ENCODE results near the gene EPHX1. TPM values are rescaled to one million over a fixed set of nuclear protein-coding genes. Genes with fewer than 3 reads are reported as not detected.
"Not testable (repeated sequence)": the region's sequence is repeated elsewhere in the genome, so short reads cannot be mapped to it uniquely, and the experiment has no call there.

Gene EPHX1
- total and polyA plus RNA-seq, 2 donors, result 18.1 to 156 TPM

DNA sequence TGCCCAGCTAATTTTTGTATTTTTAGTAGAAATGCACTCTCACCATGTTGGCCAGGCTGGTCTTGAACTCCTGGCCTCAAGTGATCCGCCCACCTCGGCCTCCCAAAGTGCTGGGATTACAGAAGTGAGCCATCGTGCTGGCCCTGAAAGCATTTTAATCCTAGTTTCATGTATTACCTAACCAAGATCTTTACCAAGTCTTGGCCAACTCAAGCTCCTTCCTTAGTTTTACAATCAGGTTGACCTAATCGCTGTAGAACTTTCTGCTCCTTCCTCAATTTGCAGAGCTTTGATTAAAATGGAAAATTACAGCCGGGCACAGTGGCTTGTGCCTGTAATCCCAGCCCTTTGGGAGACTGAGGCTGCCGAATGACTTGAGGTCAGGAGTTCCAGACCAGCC is 75.4 kb downstream of the EPHX1 start:
- H3K4me3 ChIP-seq (ENCODE audit: low read depth, low read length), result no peak overlapping the region
- no peak for DNase-seq (ENCODE audit: extremely low spot score)
- WGBS, result 95% methylated on average over 6 of the region's 6 CpGs
- H3K27ac ChIP-seq (ENCODE audit: low read depth), result no peak overlapping the region
- no peaks in the 10 kb centered on the region for H3K36me3 ChIP-seq (ENCODE audit: insufficient read depth)
- H3K4me1 ChIP-seq (ENCODE audit: insufficient read depth), result no peaks in the 10 kb centered on the region

GRCh38 chr1:225886159-225887029 is 76.5 kb downstream of the EPHX1 start:
- no peak overlapping the region for H3K4me3 ChIP-seq (ENCODE audit: low read depth, low read length)
- 89% methylated on average over 19 of the region's 19 CpGs for WGBS

GRCh38 chr1:225887030-225887314 is 77.0 kb downstream of the EPHX1 start:
- no peaks in the 10 kb centered on the region for H3K4me1 ChIP-seq (ENCODE audit: insufficient read depth)
- WGBS, result 93% methylated on average over 7 of the region's 7 CpGs
- H3K36me3 ChIP-seq (ENCODE audit: insufficient read depth), result no peaks in the 10 kb centered on the region
- H3K27ac ChIP-seq (ENCODE audit: low read depth), result no peak overlapping the region
- H3K4me3 ChIP-seq (ENCODE audit: low read depth, low read length), result no peak overlapping the region
- no peak for DNase-seq (ENCODE audit: extremely low spot score)

More at GRCh38 chr1:225886159-225887029, 76.5 kb downstream of the EPHX1 start:
- no peaks in the 10 kb centered on the region for H3K36me3 ChIP-seq (ENCODE audit: insufficient read depth)
- no peak overlapping the region for H3K27ac ChIP-seq (ENCODE audit: low read depth)
- H3K4me1 ChIP-seq (ENCODE audit: insufficient read depth), result no peaks in the 10 kb centered on the region
- no peak for DNase-seq (ENCODE audit: extremely low spot score)

DNA sequence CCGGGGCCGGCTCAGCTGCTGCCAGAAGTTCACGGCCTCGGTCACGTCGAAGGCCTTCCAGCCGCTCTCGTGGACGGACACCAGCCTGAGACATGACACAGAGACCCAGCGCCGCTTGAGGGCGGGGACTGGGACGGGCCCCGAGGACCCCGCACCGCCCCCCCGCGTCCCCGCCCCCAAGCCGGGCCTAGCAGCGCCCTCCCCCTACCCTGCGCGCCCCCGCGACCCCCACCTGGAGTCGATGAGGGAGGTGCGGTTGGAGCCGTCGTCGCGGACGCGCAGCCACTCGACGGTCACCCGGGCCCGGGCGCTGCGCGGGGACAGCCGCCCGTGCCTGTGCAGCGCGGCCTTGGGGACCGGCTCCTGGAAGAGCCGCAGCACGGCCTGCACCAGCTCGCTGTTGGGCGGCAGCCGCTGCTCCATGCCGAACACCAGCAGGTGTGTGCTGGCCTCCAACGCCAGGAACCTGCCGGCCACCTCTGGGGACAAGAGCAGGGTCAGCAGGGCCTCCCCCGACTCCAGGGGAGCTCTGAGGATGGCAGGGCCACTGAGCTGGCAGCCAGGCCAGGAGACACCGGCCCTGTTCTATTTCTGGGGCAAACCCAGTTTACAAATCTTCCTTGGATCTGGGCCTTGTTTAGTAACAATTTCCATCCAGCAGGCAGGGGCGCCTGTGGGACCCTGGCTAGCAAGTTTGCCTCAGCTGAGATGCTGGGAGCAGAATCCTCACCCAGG is 77.8 kb downstream of the EPHX1 start:
- not testable (repeated sequence) for H3K4me3 ChIP-seq (ENCODE audit: low read depth, low read length); H3K36me3 ChIP-seq (ENCODE audit: insufficient read depth); H3K4me1 ChIP-seq (ENCODE audit: insufficient read depth); DNase-seq (ENCODE audit: extremely low spot score); H3K27ac ChIP-seq (ENCODE audit: low read depth)
- 32% methylated on average over 43 of the region's 56 CpGs for WGBS

GRCh38 chr1:225888289-225888897 is 78.5 kb downstream of the EPHX1 start:
- DNase-seq (ENCODE audit: extremely low spot score), result no peak
- 84% methylated on average over 18 of the region's 18 CpGs for WGBS

DNA sequence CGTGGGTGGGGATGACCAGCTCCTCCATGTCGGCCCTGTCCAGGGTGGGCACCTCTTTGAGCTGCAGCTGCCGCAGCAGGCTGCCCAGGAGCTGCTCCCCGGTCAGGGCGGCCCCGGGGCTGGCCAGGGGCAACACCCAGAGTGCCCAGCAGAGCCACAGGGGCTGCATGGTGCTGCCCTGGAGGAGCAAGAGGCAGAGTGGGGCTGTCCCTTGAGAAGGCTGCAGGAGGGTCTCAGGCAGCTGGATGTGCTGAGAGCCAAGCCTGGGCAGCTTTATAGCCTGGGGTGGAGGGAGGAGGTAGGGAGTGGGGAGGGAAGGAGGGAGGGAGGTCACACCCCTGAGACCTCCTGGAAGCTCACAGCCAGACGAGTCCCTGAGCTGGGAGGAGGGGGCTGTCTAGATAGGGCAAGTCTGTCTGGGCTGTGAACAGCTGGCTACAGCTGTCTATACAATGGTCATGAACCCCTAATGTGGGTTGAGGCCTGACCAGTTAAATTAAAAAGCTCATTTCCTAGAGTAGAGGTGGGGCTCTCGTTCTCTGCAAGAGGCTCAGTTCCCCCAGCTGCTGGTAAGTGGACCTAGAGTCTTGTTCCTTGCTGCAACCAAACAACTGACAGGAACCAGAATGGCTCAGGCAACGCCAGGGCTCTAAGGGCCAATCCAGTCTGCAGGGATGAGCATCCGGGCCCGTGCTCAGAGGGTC is 79.1 kb downstream of the EPHX1 start, which contains the start of gene LEFTY1:
Gene LEFTY1 (minus strand): TSS at position 249 of the 704 bp plus-strand sequence. CDS start 80 bp downstream, at position 169.
- WGBS, result 67% methylated on average over 11 of the region's 11 CpGs

More at GRCh38 chr1:225888289-225888897, 78.5 kb downstream of the EPHX1 start:
- no peak overlapping the region for H3K4me3 ChIP-seq (ENCODE audit: low read depth, low read length)
- no peaks in the 10 kb centered on the region for H3K36me3 ChIP-seq (ENCODE audit: insufficient read depth)
- H3K27ac ChIP-seq (ENCODE audit: low read depth), result no peak overlapping the region
- no peaks in the 10 kb centered on the region for H3K4me1 ChIP-seq (ENCODE audit: insufficient read depth)

GRCh38 chr1:225889743-225890142 is 79.8 kb downstream of the EPHX1 start:
- H3K27ac ChIP-seq (ENCODE audit: low read depth), result no peak overlapping the region
- no peak overlapping the region for H3K4me3 ChIP-seq (ENCODE audit: low read depth, low read length)
- H3K36me3 ChIP-seq (ENCODE audit: insufficient read depth), result no peaks in the 10 kb centered on the region
- 84% methylated on average over 5 of the region's 5 CpGs for WGBS
- H3K4me1 ChIP-seq (ENCODE audit: insufficient read depth), result no peaks in the 10 kb centered on the region
- DNase-seq (ENCODE audit: extremely low spot score), result no peak

More for the DNA sequence above, 79.1 kb downstream of the EPHX1 start, which contains the start of gene LEFTY1:
- Histone ChIP-seq H3K4me1 (ENCODE audit: insufficient read depth) (no peaks in the 10 kb centered on the region), H3K27ac (ENCODE audit: low read depth) (no peak within 1 kb of the TSS), H3K4me3 (ENCODE audit: low read depth, low read length) (no peak within 1 kb of the TSS), H3K36me3 (ENCODE audit: insufficient read depth) (no peaks in the 10 kb centered on the region)
- no peak for DNase-seq (ENCODE audit: extremely low spot score)

DNA sequence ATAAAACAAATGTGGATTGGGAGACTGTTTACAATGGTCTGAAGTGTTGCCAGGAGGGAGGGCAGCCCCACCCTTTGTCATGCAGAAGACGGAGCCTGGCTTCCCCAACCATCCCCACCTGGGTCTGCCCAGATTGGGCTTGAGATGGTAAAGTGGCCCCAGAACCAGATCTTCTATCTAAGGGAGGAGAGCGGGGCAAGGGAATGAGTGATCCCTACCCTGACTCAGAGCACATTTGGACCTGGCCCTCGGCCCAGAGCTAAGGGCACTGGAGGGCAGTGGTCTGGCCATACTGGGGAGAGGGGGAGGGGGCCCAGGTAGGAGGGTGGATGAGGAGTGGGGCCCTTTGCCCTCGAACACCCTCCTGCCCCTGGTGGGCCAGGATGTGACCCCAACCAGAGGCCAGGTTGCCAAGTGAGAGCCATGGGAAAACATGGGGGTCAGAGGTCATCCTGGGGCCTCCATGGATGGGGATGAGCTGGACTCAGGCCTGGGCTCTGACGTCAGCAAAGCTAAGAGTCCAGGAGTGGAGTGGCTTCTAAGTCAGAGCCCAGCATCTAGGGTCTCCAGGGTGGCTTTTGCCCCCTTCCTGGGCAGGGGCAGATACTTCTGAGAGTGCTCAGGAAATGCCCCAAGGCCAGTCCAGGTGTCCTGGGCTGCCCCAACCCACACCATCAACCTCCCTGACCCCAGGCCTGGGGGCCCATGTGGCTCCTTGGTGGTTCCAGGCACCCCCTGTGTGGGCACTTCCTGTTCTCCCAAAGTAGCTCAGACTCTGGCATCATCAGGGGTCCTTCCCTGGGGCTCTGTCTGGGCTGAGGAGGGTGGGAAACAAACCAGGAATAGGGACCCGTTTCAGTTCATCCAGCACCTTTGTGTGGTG is 80.7 kb downstream of the EPHX1 start:
- H3K27ac ChIP-seq (ENCODE audit: low read depth), result no peak overlapping the region
- no peak for DNase-seq (ENCODE audit: extremely low spot score)
- no peaks in the 10 kb centered on the region for H3K4me1 ChIP-seq (ENCODE audit: insufficient read depth)
- no peaks in the 10 kb centered on the region for H3K36me3 ChIP-seq (ENCODE audit: insufficient read depth)
- no peak overlapping the region for H3K4me3 ChIP-seq (ENCODE audit: low read depth, low read length)
- WGBS, result 65% methylated on average over 6 of the region's 6 CpGs

DNA sequence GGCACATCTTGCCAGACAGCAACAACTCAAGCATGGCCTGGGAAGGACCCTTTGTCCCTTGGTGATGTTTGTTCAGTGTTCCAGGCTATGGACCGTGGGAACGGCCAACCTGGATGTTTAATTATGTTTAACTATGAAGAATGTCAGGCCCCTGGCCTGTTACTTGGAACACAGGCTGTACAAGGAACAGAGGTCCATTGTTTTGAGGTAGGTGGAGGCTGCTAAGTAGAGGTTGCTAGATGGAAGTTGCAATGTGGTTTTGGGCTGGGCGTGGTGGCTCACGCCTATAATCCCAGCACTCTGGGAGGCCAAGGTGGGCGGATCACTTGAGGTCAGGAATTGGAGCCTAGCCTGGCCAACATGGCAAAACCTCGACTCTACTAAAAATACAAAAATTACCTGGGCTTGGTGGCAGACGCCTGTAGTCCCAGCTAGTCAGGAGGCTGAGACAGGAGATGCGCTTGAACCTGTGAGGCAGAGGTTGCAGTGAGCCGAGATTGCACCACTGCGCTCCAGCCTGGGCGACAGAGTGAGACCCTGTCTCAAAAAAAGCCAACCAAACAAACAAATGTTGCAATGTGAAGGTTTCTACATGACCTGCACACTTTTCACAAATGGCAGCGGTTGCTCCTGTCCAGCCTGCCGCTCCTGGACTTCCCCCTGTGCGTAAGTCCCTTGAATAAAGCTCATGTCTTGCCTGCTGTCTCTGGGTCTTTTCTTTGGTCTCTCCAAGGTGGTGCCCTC is 81.5 kb downstream of the EPHX1 start:
- Histone ChIP-seq H3K4me1 (ENCODE audit: insufficient read depth) (no peaks in the 10 kb centered on the region), H3K27ac (ENCODE audit: low read depth) (no peak overlapping the region), H3K36me3 (ENCODE audit: insufficient read depth) (no peaks in the 10 kb centered on the region), H3K4me3 (ENCODE audit: low read depth, low read length) (no peak overlapping the region)
- 94% methylated on average over 14 of the region's 14 CpGs for WGBS
- no peak for DNase-seq (ENCODE audit: extremely low spot score)

DNA sequence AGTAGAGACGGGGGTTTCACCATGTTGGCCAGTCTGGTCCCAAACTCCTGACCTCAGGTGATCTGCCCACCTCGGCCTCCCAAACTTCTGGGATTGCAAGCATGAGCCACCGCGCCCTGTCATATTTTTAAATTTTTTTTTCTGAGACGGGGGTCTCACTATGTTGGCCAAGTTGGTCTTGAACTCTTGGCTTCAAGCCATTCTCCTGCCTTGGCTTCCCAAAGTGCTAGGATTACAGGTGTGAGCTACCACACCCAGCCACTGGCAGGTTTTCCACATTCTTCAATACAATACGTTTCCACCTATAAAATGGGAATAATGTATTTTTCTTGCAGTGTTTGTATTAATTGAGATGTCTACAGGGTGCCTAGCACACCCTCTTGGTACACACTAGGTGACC is 82.4 kb downstream of the EPHX1 start:
- no peak for DNase-seq (ENCODE audit: extremely low spot score)
- WGBS, result 86% methylated on average over 6 of the region's 6 CpGs
- no peak overlapping the region for H3K27ac ChIP-seq (ENCODE audit: low read depth)

More for the DNA sequence above, 82.4 kb downstream of the EPHX1 start:
- Histone ChIP-seq H3K4me1 (ENCODE audit: insufficient read depth) (no peaks in the 10 kb centered on the region), H3K4me3 (ENCODE audit: low read depth, low read length) (no peak overlapping the region), H3K36me3 (ENCODE audit: insufficient read depth) (no peaks in the 10 kb centered on the region)
